Dedifferentiated amniotic fluid mesenchymal stem cell (primary cell): Measurements from ENCODE around the gene OBSL1.

ENCODE experiments used
- DNase-seq: peaks from one replicate; pipeline ENCODE4 v3.0.0-alpha.2; 2016; ENCODE audit errors: extremely low spot score

The OBSL1 gene

DNA sequence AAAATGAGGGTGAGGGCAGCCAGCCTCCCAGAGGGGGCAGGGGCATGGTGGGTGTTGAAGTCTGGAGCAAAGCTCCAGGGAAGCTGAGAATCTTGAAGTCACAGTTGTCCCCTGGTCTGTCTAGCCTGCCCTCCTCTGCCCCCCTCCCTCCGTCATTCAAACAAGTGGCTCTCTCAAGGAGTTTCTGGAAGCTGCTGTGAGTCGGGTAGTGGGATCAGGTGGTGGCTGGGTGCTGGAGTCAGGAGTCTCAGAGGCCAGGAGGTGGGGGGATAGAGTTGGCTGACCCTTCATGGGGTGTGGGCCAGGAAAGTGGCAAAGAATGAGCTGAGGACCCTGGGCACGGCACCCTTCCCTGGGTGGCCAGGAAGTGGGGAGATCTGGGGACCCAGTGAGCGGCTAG is 57.6 kb downstream of the OBSL1 start:
- no peak for DNase-seq

DNA sequence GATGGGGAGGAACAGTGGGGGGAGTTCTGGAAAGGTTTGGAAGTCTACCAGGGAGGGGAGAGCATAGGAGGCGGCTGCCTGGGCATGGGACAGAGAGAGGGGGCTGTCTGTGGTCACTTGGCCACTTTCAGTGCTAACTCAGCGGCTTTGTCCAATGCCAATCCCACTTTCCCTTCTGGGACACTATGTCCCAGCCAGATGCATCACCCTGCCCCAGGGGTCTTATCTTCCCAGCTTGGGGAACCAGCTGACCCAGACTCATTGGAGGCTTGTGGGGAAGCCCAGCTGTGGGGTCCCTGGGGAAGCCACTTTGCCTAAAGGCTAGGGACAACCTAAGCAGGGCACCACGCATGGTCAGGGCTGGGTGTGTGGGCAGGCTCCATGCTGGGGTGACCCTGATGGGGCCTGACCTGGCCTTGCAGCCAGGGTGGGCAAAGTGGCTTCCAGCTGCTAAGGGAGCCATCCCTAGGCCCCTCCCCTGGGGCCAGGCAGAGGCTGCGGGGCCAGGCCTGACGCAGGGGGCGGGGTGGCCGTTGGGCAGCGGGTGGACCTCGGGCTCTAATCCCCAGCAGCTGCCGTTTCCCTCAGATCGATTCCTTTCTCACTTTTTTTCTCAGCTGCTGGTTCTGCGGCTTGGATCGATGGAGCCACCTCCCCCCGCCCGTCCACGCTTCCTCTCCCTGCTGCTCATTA is 58.7 kb downstream of the OBSL1 start:
- DNase-seq: no peak

DNA sequence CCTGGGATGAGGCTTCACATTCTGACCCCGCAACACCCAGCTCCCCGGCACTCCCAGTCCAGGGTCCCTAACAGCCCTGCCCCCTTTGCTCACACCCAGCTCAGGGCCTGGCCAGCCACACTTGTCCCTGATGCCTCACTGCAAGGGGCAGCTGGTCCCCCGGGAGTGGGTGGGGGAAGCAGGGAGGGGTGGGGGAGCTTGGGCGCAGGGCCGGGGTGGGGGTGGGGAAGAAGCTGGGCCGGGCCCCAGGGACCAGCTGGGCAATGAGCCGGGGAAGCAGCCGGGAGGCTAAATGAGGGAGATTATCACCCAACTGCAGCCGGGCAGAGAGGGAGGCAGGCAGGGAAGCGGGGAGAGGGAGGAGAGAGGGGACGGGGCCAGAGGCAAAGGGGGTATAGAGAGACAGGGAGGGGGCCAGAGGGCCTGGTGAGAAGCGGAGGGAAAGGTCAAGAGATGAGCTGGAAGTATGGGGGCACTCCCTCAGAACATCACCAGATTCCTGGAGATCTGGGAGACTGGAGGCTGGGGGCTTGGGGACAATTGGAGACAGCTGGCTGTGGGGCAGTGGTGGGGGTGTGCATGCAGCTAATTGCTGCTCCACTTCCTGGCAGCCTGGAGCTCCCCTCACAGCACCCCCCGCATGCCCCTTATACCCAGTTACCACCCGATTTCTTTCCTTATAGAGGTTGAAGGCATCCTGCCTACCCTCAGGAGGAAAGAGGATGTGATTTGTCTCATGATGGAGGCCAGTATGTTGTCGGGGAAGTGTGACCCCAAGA is 59.6 kb downstream of the OBSL1 start:
- no peak for DNase-seq

DNA sequence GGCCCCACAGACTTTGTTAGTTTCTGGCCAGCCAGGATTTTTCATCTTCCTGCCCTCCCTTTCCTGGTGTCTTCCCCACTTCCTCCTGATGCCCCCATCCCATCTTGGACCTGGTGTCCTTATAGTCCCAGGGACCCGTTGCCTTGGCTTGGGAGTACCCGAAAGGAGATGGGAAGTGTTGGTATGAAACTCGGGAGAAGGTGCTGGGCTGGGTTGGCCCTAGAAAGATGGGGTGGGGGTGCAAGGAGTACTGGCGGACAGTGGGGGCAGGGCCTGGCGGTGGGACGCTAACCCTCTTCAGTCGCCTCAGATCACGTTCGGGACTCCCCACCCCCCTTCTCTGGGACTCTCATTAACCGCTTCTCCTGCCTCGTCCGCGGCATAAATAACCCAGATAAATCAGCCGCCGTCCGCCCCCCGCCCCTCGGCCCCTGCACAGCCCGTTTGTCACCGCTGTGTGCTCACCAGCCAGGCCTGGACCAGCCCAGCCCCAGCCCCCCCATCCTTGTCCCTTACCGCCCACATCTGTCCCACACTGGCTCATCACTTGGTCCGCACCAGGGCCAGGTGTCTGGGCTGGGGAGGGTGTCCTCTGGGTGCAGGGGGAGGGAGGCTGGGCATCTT is 60.7 kb downstream of the OBSL1 start:
- DNase-seq: no peak

DNA sequence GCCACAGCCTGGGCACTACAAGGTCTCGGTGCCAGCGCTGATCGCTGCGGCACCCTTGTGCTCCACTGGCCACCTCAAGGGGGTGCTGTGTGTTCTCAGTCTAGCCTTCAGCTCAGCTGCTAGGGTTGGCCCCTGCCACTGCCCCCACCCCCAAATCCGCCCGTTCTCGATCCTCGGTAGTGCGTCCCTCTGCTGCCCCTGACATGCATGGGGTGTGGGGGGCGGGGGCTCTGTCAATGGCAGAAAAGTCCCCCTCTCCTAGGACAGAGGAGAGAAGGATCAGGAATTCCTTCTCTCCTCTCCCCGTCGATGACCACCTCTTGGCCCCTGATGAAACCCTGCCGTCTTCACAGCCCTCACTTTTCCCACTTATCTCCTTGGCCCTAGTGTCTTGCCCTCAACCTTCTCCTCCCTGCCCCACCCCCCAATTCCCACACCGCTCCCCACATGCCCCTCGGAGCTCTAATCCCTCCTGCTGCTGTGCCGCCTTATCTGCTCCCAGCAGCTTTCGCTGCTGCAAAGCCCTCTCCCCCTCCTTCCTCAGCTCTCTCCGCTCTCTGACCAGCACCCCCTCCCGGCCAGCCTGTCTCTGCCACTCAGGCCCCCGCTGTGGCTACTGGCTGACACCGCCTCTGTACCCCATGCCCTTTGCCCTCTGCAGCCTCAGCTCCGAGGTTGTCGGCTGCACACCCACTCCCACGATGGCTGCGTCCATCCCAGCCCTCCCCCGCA is 61.4 kb downstream of the OBSL1 start:
- DNase-seq: peak; percentile 26

DNA sequence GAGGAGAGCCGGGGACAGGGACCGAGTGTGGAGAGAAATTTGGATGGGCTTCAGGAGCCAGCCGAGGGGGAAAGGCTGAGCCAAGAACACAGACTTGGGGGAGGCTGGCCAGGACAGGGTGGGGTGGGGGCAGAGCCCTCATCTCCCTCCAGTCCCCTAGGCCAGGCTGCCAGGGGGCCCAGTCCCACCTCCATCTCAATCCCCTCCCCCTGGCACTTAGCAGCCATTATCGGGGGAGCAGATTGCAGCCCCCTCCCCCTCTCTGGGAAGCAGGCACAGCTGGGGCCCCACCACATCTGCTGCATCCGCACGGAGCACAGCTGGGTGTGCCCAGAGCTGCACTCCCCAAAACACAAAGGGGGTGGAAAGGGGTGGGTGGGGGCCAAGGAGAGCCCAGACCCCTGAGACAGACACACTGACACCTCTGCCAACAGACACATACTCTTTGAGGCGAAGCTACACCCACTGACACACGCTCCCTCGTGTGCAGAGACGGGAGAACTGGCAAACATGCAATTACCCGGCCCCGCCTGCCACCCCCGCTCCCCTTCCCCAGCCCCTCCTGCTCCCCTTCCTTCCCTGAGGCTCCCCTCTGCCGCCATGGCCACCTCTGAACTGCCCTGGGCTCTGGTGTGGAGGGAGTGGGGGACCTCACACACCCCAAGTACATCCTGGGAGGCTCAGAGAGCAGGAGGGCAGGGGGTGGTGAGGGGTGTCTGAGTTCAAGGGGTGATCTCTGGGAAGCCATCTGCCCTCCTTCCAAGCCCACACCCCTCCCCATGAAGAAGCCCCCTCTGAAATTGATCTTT is 62.2 kb downstream of the OBSL1 start:
- DNase-seq: no peak

DNA sequence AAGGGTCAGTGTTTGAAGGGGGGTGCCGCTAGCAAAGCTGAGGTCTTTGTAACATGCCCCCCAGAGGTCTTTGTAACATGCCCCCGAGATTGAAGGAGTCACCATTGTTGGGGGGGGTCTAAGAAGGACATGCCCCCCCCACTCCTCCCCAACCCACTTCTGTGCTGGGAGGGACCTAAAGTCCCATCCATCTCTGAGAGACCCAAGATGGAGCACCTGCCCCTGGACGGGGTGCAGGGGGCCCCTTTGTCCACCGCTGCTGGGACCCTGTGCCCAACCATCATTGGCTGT is 63.0 kb downstream of the OBSL1 start:
- no peak for DNase-seq

DNA sequence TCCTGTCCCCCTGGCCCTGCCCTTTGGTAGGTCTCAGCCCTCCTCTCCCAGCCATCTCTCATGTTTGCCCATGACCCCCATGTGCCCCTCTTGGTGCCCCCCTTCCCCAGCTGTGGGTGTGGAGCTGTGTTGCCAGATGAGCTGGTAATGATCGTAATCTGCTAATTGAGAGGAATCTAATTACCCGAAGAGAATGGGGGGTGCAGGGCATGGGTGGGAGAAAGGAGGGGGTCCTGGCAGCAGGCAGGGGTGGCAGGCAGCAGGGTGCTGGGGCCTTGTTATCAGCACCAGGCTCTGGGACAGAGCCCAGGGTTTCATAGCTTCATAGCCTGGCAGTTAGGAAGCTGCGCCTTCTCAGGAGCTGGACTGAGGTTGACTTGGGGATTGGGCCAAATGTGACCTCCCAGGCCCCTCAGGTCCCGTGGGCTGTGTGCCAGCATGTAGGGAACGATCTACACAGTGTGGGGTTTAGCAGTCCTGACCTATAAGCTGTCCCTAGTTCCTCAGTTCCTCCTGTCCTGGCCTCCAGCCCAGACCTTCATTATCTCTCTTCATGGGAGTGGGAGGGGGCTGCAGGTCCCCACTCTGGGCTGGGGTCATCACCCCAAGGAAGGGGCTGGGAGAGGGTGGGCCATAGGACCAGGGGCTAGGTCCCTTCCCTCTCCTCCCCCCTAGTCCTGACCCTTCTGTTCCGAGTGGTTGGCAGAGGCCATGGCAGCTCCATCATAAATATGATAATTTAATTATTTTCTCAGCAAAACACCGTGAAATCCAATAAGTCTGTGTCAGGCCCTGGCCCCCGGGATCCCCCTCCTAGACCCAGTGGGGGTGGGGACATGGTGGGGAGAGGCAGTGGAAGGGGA is 63.5 kb downstream of the OBSL1 start:
- no peak for DNase-seq

DNA sequence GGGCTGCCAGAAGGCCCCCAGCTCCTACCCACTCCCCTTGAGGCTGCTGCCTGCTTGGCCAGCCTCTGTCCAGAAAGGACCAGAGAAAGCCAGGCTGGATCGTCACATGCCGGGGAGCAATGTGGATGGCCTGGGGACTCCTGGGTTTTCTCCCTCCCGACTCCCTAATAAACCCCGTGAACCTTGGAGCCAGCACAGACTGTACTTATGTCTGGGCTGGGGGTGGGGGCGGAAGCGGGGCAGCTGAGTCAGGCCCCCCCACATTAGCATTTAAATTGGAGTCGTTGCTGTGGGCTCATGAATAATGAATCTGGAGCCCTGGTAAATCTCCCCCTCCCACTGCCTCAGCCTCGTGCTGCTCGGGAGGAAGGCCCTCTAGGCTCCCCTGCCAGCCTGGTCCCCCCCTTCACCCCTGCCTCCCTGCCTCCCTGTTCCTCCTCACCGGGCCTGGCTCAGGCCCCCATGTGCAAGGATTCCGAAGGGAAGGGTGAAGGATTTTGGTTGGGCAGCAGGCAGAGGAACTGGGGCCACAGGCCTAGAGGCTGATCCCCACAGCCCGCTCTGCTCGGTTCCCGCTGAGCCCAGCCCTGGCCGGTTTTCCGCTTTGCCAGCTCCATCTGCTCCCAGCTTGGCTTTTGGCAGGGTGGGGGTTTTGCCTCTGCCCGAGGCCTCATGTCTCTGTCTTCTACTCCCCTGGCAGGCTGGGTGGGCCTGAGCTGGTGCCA is 64.4 kb downstream of the OBSL1 start:
- DNase-seq: no peak

DNA sequence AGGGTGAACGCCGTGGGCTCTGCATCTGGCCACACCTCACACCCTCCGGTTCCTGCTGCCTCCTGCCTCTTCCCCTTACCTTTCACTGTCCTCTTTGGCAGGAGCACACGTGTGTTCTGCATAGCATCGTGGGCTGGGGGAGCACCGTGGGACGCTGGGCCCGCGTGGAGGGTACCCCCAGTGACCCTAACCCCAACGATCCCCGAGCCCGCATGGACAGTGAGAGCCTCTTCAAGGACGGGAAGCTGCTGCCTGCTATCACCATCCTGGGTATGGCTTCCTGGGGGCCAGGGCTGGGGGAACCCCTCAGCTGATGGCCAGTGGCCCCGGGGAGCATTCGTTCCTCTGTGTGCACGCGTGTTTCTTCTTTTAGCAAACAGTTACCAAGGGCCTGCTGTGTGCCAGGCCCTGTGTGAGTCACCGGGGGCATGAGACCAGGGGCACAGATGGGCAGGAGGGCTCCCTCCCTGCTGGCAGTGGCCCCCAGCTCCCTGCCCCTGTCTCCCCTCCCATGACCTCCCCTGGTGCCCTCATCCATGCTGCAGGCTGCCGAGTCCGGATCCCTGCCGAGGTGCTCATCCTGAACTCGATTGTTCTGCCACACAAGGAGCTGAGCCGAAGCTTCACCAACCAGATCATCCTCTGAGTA is 65.1 kb downstream of the OBSL1 start:
- DNase-seq: no peak

DNA sequence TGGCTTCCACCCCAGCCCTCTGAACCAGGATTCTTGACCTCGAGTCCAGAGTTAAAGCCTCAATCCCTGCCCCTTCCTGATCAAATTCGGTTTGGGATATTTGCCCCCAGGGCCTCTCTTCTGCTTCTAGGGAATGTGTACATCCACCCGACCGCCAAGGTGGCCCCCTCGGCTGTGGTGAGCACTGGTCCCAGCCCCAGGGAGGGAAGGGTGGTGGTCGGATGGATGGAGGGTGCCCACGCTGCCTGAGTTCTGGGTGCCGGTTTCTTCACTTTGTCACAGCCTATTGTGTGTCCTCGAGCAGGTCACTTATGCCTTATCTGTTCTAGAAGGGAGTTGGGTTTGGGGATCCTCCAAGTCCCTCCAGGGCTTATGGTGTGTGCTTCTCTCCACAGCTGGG is 65.8 kb downstream of the OBSL1 start:
- no peak for DNase-seq

DNA sequence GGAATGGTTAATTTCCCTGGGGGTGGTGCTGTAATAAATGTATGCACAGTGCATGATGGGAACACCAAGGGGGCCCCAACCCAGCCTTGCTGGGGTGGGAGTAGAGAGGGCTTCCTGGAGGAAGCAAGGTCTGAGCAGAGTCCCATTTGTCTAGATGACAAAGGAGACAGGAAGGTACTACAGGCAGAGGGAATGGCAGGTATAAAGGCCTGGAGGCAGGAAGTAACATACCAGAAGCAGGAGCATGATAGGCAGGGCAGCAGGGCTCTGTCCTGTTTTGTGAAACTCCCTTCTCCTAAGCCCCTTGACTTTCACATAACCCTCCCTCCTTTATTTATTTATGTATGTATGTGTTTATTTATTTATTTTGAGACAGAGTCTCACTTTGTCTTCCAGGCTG is 68.7 kb downstream of the OBSL1 start:
- no peak for DNase-seq

DNA sequence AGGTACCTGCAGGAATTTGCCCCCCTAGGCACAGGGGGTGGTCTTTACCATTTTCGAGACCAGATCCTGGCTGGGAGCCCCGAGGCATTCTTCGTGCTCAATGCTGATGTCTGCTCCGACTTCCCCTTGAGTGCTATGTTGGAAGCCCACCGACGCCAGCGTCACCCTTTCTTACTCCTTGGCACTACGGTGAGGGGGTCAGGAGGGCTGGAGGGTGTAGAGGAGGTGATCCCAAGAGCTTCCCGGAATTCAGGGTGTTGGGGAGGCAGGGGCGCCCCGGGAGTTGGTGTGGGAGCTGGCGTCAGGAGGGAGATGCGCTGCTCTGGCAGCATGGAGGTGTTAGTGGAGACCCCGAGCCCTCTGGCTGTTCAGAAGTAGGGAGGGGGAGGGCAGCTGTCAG is 69.5 kb downstream of the OBSL1 start:
- no peak for DNase-seq
